ENCODE results near the gene C2. TPM values are rescaled to one million over a fixed set of nuclear protein-coding genes. Genes with fewer than 3 reads are reported as not detected.

The C2 gene
- total and polyA plus RNA-seq, 3 experiments from 2014 or later: 0.70 to 0.73 TPM; not detected in 1

- H3K27ac Mint-ChIP-seq: peak overlapping the region; percentile 70 to 98 (median 90)
- peak overlapping the region; percentile 67 for H3K27ac ChIP-seq (ENCODE audit: low read depth, low read length)
- DNase-seq: no peak
- H3K4me3 ChIP-seq (ENCODE audit: low read length): peak overlapping the region; percentile 34
- no peaks in the 10 kb centered on the region for H3K9me3 ChIP-seq (ENCODE audit: low read length)
- H3K27me3 Mint-ChIP-seq: no peaks in the 10 kb centered on the region
- peak overlapping the region; percentile 76 to 93 (median 84) for H3K4me3 Mint-ChIP-seq
- CTCF ChIA-PET: interaction anchor here (1.3 to 2.4 kb wide), 2 partner anchors 34 to 310 kb away, joined by 3 to 5 read pairs; partner anchors contain the start of genes LST1 and NEU1
- peaks cover 22 to 42% (median 34%) of the 10 kb centered on the region in 3 donors for H3K4me1 Mint-ChIP-seq
- H3K4me1 ChIP-seq (ENCODE audit: insufficient read depth, low read length): peaks cover 34% of the 10 kb centered on the region
- no peaks in the 10 kb centered on the region for H3K9me3 Mint-ChIP-seq
- peaks cover 0 to 53% (median 4%) of the 10 kb centered on the region in 3 donors for H3K36me3 Mint-ChIP-seq
- H3K27me3 ChIP-seq (ENCODE audit: insufficient read depth, low read length, poor library complexity, severe bottlenecking): no peaks in the 10 kb centered on the region
- POLR2A ChIA-PET: no interaction called here
- peaks cover 12% of the 10 kb centered on the region for H3K36me3 ChIP-seq (ENCODE audit: insufficient read depth, low read length)
Measured at GRCh38 chr6:31896493-31896855, 31.0 kb upstream of the C2 start.

- H3K27ac ChIP-seq (ENCODE audit: low read depth, low read length): peak overlapping the region; percentile 67
- no peaks in the 10 kb centered on the region for H3K27me3 ChIP-seq (ENCODE audit: insufficient read depth, low read length, poor library complexity, severe bottlenecking)
- peak overlapping the region; percentile 94 for H3K4me3 ChIP-seq (ENCODE audit: low read length)
- H3K27me3 Mint-ChIP-seq: no peaks in the 10 kb centered on the region
- peak overlapping the region; percentile 79 to 98 (median 91) for H3K27ac Mint-ChIP-seq
- H3K36me3 ChIP-seq (ENCODE audit: insufficient read depth, low read length): peaks cover 12% of the 10 kb centered on the region
- POLR2A ChIA-PET: interaction anchor here (1.2 to 1.9 kb wide), 4 partner anchors 9 to 356 kb away, joined by 3 to 9 read pairs (median 6); partner anchors contain the start of gene DDX39B
- peak in 3 of 5 donors; percentile 18 to 48 (median 25) for DNase-seq
- no peaks in the 10 kb centered on the region for H3K9me3 ChIP-seq (ENCODE audit: low read length)
- peak overlapping the region; percentile 83 to 98 (median 93) for H3K4me3 Mint-ChIP-seq
- H3K9me3 Mint-ChIP-seq: no peaks in the 10 kb centered on the region
- H3K36me3 Mint-ChIP-seq: peaks cover 0 to 49% (median 4%) of the 10 kb centered on the region in 3 donors
- CTCF ChIA-PET: interaction anchor here (1.3 to 2.4 kb wide), 6 partner anchors 8 to 311 kb away, joined by 3 to 11 read pairs (median 4); partner anchors contain the start of genes LST1 and NEU1
- peaks cover 34% of the 10 kb centered on the region for H3K4me1 ChIP-seq (ENCODE audit: insufficient read depth, low read length)
- peaks cover 22 to 42% (median 34%) of the 10 kb centered on the region in 3 donors for H3K4me1 Mint-ChIP-seq
Measured at GRCh38 chr6:31896856-31897611, 30.5 kb upstream of the C2 start.

- Histone ChIP-seq H3K27me3 (ENCODE audit: insufficient read depth, low read length, poor library complexity, severe bottlenecking) (no peaks in the 10 kb centered on the region), H3K4me3 (ENCODE audit: low read length) (peak within 1 kb of the TSS; percentile 94), H3K36me3 (ENCODE audit: insufficient read depth, low read length) (peaks cover 8% of the 10 kb centered on the region), H3K4me1 (ENCODE audit: insufficient read depth, low read length) (peaks cover 39% of the 10 kb centered on the region), H3K9me3 (ENCODE audit: low read length) (no peaks in the 10 kb centered on the region), H3K27ac (ENCODE audit: low read depth, low read length) (peak within 1 kb of the TSS; percentile 82)
- Mint-ChIP-seq H3K4me3 (peak within 1 kb of the TSS; percentile 91 to 99 (median 97)), H3K27ac (peak within 1 kb of the TSS; percentile 92 to 98 (median 96)), H3K4me1 (peaks cover 27 to 48% (median 39%) of the 10 kb centered on the region in 3 donors), H3K36me3 (peaks cover 0 to 41% (median 4%) of the 10 kb centered on the region in 3 donors), H3K27me3 (no peaks in the 10 kb centered on the region), H3K9me3 (no peaks in the 10 kb centered on the region)
- CTCF ChIA-PET: interaction anchor here (0.8 to 2.4 kb wide), 7 partner anchors 9 to 311 kb away, joined by 3 to 11 read pairs (median 3); partner anchors contain the start of genes LST1, NEU1 and SKIC2
- POLR2A ChIA-PET: interaction anchor here (0.6 to 1.9 kb wide), 10 partner anchors 10 to 1676 kb away, joined by 3 to 13 read pairs (median 6); partner anchors contain the start of genes DDX39B and NEU1
- peak; percentile 79 to 89 (median 81) for DNase-seq
Measured at GRCh38 chr6:31897612-31898382, 29.7 kb upstream of the C2 start, which contains the start of gene EHMT2. EHMT2 (minus strand) TSS chr6:31897698; CDS start chr6:31897677, 21 bp downstream.

- Histone ChIP-seq H3K4me1 (ENCODE audit: insufficient read depth, low read length) (peaks cover 41% of the 10 kb centered on the region), H3K36me3 (ENCODE audit: insufficient read depth, low read length) (peaks cover 2% of the 10 kb centered on the region), H3K27ac (ENCODE audit: low read depth, low read length) (peak overlapping the region; percentile 82), H3K9me3 (ENCODE audit: low read length) (no peaks in the 10 kb centered on the region), H3K27me3 (ENCODE audit: insufficient read depth, low read length, poor library complexity, severe bottlenecking) (no peaks in the 10 kb centered on the region), H3K4me3 (ENCODE audit: low read length) (peak overlapping the region; percentile 94)
- Mint-ChIP-seq H3K27ac (peak overlapping the region; percentile 92 to 98 (median 95)), H3K36me3 (peaks cover 0 to 34% (median 4%) of the 10 kb centered on the region in 3 donors), H3K4me3 (peak overlapping the region; percentile 91 to 99 (median 97)), H3K9me3 (no peaks in the 10 kb centered on the region), H3K27me3 (no peaks in the 10 kb centered on the region), H3K4me1 (peaks cover 30 to 52% (median 44%) of the 10 kb centered on the region in 3 donors)
- ChIA-PET POLR2A (interaction anchor here (0.6 to 1.9 kb wide), 9 partner anchors 11 to 1675 kb away, joined by 4 to 13 read pairs (median 6); partner anchors contain the start of gene NEU1), CTCF (interaction anchor here (0.7 to 2.4 kb wide), 7 partner anchors 10 to 312 kb away, joined by 3 to 11 read pairs (median 5); partner anchors contain the start of genes LST1 and SKIC2)
- peak in 2 of 5 donors; percentile 58 to 70 for DNase-seq
Measured at GRCh38 chr6:31898383-31899011, 29.0 kb upstream of the C2 start.

GRCh38 chr6:31899215-31899614 is 28.3 kb upstream of the C2 start:
- Mint-ChIP-seq H3K9me3 (no peaks in the 10 kb centered on the region), H3K36me3 (peaks cover 0 to 30% (median 2%) of the 10 kb centered on the region in 3 donors), H3K27me3 (no peaks in the 10 kb centered on the region), H3K4me1 (peaks cover 32 to 52% (median 44%) of the 10 kb centered on the region in 3 donors), H3K27ac (peak overlapping the region; percentile 9 to 98 (median 82)), H3K4me3 (peak overlapping the region; percentile 49 to 99 (median 71))
- Histone ChIP-seq H3K4me3 (ENCODE audit: low read length) (no peak overlapping the region), H3K27me3 (ENCODE audit: insufficient read depth, low read length, poor library complexity, severe bottlenecking) (no peaks in the 10 kb centered on the region), H3K9me3 (ENCODE audit: low read length) (no peaks in the 10 kb centered on the region), H3K4me1 (ENCODE audit: insufficient read depth, low read length) (peaks cover 41% of the 10 kb centered on the region), H3K36me3 (ENCODE audit: insufficient read depth, low read length) (no peaks in the 10 kb centered on the region), H3K27ac (ENCODE audit: low read depth, low read length) (no peak overlapping the region)
- ChIA-PET CTCF (interaction anchor here (1.8 kb wide), 1 partner anchor 11 kb away, joined by 11 read pairs; no protein-coding TSS in a partner anchor), POLR2A (no interaction called here)
- no peak for DNase-seq

GRCh38 chr6:31899882-31900722 is 27.4 kb upstream of the C2 start:
- H3K4me3 ChIP-seq (ENCODE audit: low read length): no peak overlapping the region
- H3K27me3 ChIP-seq (ENCODE audit: insufficient read depth, low read length, poor library complexity, severe bottlenecking): no peaks in the 10 kb centered on the region
- H3K9me3 ChIP-seq (ENCODE audit: low read length): no peaks in the 10 kb centered on the region
- CTCF ChIA-PET: no interaction called here
- H3K4me1 Mint-ChIP-seq: peaks cover 32 to 52% (median 44%) of the 10 kb centered on the region in 3 donors
- H3K36me3 Mint-ChIP-seq: peaks cover 0 to 23% (median 2%) of the 10 kb centered on the region in 3 donors
- DNase-seq: peak in 2 of 5 donors; percentile 11 to 12
- POLR2A ChIA-PET: interaction anchor here (0.5 kb wide), 1 partner anchor 347 kb away, joined by 4 read pairs; no protein-coding TSS in a partner anchor
- H3K27ac Mint-ChIP-seq: peak overlapping the region in 5 of 8 donors; percentile 8 to 98 (median 92)
- peak overlapping the region in 5 of 7 donors; percentile 34 to 98 (median 84) for H3K4me3 Mint-ChIP-seq
- no peaks in the 10 kb centered on the region for H3K9me3 Mint-ChIP-seq
- H3K36me3 ChIP-seq (ENCODE audit: insufficient read depth, low read length): no peaks in the 10 kb centered on the region
- H3K27me3 Mint-ChIP-seq: no peaks in the 10 kb centered on the region
- H3K27ac ChIP-seq (ENCODE audit: low read depth, low read length): no peak overlapping the region
- H3K4me1 ChIP-seq (ENCODE audit: insufficient read depth, low read length): peaks cover 41% of the 10 kb centered on the region
